ENCODE measurements around the gene TELO2.
"Not testable (repeated sequence)": the region's sequence is repeated elsewhere in the genome, so short reads cannot be mapped to it uniquely, and the experiment has no call there.

Gene TELO2

DNA sequence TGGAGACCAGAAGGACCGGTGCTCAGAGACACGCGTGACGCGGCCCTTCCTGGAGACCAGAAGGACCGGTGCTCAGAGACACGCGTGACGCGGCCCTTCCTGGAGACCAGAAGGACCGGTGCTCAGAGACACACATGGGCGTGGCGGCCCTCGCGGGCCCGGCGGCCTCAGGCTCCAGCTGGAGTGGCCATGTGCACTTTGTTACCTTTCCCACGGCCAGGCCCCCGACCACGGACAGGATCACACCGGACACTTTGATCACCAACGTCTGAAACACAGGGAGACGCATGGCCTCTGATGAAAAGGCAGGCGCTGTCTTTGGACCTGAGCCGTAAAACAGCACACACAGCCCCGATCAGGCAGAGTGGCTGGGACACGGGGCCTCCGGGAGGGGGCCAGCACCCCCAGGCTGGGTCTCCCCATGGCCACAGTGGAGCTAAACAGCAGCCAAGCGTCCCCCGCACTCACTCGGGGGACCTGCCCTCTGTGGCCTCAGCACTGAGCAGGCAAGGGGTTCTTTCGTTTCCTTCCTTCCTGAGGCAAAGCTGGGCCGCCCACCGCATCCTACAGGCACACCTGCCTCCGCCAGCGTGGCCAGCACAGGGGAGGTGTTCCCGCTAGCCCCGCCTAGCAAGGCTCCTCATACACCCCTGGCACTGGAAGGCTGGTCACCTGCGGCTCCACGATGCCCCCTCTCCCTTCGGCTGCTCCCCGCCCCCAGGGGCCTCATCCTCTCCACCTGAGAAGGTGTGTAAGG, 35.5 kb upstream of the TELO2 start:
- DNase-seq (ENCODE audit: low spot score): no peak

DNA sequence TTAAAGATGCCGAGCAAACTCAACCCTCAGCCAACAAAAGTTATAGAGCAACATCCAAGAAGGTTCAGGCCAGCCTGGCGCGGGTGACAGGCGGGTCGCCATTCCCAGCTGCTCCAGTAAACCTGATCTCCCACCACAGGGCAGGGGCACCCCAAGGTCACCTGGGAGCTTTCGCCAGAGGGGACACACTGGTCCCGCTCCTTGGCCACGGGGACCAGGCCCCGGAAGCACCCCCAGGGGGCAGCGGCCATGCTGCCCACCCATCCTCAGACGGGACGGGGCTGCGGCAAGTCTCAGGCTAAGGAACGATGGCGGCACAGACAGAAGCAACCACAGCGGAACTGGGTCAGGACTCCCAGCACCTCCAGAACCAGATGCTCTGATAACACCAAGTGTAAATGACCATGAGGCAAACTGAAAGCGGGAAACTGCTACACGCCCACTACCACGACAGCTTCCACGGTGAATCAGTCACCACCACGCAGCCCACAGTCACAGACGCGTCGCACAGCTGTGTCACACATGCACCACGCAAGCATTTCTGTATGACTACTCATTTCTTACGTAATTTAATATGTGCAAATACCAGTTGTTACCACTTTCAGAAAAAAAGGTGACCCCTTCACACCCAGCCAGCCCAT, 34.7 kb upstream of the TELO2 start:
- DNase-seq (ENCODE audit: low spot score): no peak

DNA sequence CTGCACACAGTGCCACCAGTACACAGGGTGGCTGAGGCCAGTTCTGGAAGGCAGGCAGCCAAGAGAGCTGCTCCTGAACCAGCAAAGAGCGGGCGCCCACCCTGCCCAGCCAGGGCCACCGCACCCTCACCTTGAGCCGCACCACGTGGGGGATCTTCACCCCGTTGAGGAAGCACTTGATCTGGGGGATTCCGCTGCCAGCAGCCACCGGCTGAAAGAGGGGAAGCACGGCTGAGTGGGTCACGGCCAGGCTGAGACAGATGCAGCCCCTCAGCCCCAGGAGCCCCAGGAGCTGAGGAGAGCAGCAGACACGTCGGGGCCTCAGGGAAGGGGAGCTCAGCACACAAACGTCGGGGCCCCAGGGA, 34.2 kb upstream of the TELO2 start:
- no peak for DNase-seq (ENCODE audit: low spot score)

DNA sequence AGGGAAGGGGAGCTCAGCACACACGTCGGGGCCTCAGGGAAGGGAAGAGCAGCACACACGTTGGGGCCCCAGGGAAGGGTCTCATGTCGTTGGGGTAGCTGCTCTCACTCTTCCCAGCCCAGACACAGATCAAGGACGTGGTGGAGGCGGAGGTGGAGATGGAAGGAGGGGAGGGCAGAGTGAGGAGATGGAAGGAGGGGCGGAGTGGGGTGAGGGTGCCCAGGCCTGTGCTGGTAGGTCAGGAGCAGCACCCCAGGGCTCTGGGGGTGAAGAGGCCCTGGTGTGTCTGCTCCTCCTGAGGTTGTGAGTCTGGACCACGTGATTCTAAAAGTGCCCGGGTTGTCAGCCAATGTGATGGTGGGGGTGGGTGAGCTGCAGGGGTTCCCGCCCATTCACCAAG, 33.2 kb upstream of the TELO2 start:
- no peak for DNase-seq (ENCODE audit: low spot score)

DNA sequence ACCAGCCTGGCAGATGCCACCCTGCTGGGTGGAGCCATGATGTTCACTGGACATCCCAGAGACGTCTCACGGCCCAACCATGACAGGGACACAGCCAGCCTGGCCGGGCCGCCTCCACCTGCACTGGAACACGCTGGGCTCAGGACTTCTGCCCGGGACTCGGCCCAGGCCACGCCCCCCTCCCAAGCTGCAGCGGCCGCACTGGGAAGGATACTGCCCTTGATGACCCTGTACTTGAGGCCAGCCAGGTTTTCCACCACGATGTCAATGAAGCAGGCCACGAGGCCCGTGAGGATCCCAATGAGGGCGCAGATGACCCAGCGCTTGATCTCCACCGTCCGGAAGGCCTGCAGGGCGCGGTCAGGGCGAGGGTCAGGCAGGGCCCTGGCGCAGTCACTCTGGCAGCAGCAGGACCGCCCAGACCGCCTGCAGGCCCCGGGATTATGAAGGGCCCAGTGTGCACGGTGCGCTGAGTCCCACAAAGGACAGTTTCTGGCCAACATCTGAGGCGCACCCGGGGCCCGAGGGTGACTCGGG, 32.5 kb upstream of the TELO2 start:
- DNase-seq (ENCODE audit: low spot score): no peak

DNA sequence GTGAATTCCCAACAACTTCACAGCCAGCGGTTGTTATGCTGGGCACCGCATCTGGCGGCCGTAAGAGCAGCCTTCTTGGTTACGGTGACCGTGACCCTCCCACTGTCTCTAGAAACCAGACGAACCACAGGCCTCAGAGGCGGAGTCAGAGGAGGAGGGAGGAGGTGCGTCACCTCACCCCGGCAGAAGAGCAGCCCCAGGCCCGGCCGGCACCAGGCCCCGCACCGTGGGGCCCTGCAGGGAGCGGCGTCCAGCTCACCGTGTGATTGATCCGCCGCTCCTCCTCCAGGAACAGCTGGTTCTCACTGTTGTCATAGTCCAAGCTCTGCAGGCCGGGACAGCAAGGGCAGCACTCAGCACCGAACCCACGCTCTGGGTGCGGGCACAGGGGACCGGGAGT, 32.0 kb upstream of the TELO2 start:
- no peak for DNase-seq (ENCODE audit: low spot score)

DNA sequence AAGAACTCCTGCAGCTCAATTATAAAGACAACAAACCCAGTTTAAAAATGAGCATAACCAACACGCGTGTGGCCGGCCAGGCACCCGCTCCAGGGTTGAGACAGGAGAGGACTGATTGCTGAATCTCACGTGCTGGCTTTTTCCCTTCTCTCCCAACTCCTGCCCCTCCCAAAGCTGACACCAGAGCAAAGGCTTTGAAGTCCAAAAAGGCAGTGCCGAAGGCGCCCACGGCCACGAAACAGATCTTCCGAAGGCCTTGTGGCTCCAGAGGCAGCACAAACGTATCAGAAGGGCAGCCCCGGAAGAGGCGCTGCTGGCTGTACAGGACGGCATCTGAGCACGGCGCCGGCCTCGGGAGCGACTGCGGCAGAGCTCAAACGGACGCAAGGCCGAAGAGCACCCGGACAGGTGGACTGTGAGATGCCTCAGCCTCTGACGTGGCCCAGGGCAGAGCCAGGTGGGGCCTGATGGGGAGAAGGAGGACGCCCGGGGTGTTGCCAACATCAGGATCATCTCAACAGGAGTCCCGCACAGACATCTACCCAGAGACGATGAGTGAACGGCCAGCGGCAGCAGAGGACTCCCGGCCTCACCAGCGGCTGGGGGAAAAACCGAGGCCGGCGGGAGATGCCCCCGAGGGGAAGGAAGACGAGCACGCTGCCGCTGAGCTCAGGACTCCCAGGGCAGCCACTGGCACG, 28.8 kb upstream of the TELO2 start:
- DNase-seq (ENCODE audit: low spot score): no peak

DNA sequence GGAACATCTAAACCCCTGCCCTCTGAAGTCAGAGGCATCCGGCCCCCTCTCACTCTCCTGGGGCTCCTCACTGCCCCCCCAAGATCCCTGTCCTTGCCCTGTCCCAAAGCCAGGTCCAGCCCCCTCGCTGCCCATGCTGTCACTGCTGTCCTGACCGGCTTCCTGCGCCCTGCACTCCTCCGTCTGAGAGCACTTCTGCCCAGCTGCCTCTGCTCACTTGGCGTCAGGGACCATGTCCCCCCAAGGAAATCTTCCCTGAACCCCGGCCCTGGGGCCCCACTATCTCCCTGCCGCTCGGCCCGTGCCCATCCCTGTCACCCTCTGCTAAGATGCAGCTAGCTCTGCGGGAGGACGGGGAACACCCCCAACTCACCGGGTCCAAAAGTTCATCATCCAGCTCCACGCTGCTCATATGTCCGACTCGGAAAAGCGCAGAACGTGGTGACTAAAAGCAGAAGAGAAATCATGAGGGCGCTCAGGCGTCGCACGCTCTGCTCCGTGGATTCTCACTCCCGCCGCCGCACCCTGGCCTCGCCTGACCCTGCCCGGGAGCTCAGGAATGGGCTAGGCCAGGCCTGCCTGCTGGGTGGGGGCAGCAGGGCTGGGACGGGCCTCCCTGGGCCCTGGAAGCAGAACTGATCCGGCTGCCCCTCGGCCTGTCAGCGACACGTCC, 28.1 kb upstream of the TELO2 start:
- DNase-seq (ENCODE audit: low spot score): no peak

DNA sequence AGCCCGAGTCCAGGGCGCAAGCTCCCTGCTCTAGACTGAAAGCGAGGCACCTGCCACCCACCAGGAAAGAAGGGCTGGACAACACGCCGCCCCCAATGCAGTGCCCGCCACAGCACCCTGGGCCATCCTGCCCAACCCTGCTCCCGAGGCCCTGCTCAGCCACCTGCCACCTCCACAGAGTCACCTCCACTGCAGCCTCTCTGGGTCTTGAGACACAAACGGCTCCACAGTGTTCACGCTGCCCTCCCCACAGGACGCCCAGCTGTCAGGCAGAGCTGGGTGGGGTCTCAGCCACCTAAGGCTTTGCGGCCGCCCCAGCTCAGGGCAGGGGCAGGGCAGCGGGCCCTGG, 27.6 kb upstream of the TELO2 start:
- DNase-seq (ENCODE audit: low spot score): no peak

DNA sequence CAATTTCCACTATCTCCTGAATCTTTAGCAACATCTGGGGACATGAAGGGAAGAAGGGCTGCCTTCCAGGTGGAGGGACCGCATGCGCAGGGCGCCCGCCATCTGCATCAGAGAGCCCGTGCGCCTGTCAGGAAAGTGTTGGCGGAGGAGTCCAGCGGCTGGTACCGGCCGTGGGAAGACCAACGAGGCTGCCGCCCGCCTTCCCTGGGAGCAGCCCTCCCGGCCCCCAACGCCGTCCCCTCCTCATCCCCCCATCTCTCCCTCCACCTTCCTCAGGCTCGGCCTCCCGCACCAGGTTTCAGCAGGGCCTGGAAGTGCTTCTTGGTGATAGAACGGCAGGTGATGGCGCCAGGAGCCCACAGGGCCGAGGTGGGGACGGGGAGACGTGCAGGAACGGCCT, 27.1 kb upstream of the TELO2 start:
- DNase-seq (ENCODE audit: low spot score): no peak

DNA sequence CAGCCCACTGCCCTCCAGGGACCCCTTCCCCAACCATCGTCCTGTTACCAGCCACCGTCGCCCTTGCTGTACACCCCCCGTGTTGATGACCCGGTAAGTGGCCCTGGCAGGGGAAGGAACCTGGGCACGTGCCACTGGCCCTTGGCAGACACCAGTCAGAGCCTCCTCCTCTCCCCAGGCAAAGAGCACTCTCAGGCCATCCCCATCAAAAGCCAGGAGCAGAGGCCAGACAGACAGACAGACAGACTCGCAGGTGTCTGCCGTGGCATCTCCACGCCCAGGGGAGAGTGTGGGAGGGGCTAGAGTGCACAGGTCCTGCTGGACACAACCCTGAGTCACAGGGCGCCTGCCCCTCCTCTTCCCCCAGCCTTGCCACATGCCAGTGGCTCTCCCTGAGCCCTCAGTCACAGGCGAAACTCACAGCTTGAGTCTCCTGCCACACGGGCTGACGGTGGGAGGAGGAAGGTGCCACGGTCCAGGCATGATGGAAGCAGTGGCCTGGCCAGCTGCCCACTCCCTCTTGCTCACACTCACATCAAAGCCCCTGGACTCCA, 26.1 kb upstream of the TELO2 start:
- DNase-seq (ENCODE audit: low spot score): no peak

DNA sequence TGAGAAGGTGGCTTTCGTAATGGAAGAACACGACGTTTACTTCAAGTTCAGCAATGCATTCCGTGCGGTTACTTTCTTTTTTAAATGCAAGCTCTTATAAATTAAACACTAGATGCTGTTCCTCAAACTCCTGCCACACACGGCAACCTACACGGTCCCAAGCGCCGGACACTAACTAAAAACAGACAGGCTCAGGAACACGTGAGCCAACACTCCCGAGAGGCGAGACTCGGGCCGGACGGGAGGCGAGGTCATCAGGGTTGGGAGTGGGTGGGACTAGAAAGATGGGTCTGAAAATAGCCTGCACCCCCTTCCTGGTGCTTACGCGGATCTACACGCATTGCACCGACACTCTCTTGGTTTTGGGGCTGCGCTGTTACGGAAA, 24.7 kb upstream of the TELO2 start:
- DNase-seq (ENCODE audit: low spot score): no peak

DNA sequence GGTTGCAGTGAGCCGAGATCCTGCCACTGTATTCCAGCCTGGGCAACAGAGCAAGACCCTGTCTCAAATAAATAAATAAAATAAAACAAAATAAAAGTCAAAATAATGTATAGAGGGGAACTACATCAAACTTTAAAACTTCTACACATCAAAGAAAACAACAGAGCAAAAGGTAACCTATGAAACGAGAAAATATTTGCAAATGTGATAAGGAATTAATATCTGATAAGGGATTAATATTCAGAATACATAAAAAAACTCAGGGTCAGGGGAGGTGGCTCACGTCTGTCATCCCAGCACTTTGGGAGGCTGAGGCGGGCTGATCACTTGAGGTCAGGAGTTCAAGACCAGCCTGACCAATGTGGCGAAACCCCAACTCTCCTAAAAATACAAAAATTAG, 24.0 kb upstream of the TELO2 start:
- not testable (repeated sequence) for DNase-seq (ENCODE audit: low spot score)

DNA sequence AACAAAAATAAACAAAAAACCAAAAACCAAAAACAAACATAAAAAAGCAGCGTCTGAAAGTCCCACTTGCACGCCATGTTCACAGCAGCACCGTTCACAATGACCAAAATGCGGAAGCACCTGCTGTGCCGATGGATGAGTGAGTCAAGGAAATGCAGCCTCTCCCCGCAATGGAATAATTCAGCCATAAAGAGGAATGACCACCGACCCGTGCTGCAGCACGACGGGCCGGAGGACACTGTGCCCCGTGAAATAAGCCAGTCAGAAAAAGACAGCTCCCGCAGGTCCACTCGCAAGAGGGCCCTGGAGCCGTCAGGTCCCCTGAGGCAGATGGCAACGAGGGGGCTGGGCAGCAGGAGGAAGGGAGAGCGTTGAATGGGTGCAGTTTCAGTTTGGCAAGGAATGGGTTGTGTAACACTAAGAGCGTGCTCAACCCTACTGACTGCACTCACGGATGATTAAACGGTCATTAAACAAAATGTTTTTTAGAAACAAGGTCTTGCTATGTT, 23.4 kb upstream of the TELO2 start:
- DNase-seq (ENCODE audit: low spot score): no peak

DNA sequence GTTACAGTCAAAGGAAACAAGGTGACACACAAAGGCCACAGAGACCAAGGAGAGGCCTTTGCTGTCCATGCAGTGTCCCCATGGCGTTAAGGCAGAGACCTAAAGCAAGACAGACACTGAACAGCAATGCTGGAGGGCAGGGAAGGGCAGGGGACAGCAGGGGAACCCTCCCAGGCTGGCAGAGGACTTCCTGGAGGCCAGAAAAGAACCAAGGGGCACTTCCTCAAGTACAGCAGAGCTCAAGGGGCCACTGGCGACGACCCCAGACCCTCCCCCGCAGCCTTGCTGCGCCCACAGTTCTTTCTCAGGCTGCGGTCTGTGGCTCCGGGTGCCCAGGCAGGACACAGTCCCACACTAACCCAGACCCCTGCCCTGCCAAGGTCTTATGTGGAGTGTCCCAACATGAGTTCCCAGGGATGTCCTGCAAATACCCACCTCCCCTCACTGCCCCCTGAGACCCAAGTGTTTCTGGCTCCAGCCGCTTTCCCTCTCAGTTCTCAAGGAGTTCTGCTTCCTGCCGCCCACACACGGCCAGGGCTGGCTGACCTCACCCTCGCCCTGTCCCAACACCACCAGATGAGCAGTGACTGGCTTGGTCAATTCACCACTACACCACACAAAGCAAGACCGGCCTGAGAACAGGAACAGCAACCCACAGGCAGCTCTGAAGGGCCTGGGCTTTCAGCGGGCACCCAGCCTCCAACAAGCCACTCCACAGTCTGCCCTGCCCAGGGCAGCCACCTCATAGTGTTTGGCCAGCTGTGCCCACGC, 22.5 kb upstream of the TELO2 start:
- DNase-seq (ENCODE audit: low spot score): peak; percentile 36

DNA sequence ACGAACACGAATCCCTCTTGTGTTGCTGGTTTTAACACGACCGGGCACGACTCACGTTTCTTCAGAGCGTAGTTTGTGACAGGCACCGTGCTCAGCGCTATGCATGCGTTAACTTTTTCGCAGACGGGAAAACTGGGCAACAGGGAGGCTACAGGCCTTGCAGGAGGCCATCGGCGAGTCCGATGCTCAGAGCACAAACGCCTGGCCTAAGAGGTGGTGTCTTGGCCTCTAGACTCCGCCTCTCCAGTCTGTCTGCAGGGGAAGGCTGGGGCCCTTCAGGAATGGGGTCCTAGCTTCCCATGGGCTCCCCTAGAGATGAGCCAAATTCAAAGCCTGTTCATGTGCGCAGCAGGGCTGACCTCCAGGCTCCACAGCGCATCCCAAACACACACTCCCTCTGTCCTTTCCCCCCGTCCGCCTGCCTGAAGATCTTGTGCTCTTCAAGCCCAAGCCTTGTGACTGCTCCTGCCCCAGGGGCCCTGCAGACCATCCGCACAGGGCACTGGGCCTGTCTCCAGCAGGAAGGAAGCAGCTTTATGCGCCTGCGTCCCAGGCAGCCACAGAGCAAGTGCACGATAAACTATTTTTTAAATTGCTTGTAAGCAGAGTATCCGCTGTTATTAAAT, 21.5 kb upstream of the TELO2 start:
- DNase-seq (ENCODE audit: low spot score): no peak

DNA sequence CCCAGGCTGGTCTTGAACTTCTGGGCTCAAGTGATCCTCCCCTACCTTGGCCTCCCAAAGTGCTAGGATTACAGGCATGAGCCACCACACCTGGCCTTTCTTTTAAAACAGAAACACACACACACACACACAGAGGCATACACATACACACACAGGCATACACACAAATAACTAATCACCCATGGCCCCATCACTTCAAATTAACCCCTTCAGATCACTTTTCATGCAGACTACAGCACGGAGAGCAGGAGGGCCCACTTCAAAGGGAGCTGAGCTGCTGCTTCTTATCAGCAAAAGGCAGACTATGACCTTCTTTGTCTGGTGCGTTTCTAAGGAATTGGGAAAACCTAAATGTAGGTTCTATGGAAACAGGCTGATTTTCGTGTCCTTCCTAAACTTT, 20.2 kb upstream of the TELO2 start:
- DNase-seq (ENCODE audit: low spot score): no peak

DNA sequence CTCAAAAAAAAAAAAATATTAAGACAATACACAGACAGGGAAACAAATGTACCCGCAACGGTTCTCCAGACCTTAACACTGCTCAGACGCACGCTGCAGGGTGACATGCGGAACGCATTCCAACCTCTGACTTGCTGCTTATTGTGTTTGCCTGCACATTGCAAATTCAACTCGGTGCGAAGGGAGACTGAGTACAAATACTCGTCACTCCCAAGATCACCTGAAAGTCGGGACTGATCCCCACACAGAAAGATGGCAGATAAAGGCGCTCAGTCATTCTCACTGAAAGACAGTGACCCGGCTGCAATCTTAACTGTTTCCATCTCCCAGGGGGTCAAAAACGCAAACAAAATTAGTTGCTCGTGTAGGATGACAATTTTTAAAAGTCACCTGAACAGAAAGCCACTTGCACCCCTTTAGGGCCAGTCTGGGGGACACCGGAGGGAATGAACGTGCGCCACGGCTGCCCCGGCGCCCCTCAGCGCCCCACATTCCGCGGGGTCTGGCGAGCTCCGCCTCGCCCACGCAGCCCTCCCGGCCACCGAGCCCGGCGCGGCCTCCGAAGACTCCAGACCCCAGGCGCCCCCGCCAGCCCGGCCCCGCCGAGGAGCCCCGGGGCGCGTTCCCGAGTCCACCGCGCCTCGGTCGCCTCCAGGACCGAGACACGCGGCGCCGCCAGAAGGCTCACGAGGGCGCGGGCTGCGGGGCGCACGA, 18.9 kb upstream of the TELO2 start:
- no peak for DNase-seq (ENCODE audit: low spot score)

DNA sequence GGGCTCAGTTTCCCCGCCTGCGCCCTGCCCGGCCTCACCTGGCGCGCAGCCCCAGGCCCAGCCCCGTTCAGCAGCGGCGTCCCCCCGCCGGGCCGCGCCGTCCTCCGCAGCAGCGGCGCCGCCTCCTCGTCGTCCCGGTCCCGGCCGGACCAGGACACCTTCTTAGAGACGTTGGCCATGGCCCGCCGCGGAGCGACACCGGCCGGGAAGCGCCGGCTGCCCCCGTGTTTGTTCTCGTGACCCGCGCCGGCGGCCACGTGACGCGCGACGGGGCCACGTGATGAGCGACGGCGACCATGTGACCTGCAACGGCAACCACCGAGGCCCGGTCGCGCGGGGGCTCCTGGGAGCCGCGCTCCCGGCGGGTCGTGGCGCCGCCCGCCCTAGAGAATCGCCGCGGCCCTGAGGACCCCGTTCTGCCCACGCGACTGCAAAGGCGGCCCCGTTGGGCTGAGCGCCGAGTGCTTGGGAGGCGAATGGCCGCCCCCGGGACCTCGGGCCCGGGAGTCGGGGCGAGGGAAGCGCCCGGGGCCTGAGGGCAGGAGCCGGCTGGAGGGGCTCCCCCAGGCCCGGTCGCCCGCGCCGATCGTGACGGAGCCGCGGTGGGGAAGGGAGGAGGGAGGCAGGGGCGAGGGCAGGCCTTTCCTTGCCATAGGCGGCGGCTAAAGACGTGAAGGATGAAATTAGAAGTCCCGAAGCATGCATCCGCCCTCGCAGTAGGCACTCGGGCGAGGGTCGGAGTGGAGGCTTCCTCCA, 18.2 kb upstream of the TELO2 start, which contains the start of gene CLCN7:
Gene CLCN7 (minus strand): TSS at position 233 of the 756 bp plus-strand sequence. CDS start 54 bp downstream, at position 179.
- peak; percentile 64 for DNase-seq (ENCODE audit: low spot score)
